Measurements from ENCODE around the gene DDX31. TPM values are rescaled to one million over a fixed set of nuclear protein-coding genes. Genes with fewer than 3 reads are reported as not detected.

Gene DDX31
- total RNA-seq, 1 experiment from 2014 or later: 25.8 TPM

DNA sequence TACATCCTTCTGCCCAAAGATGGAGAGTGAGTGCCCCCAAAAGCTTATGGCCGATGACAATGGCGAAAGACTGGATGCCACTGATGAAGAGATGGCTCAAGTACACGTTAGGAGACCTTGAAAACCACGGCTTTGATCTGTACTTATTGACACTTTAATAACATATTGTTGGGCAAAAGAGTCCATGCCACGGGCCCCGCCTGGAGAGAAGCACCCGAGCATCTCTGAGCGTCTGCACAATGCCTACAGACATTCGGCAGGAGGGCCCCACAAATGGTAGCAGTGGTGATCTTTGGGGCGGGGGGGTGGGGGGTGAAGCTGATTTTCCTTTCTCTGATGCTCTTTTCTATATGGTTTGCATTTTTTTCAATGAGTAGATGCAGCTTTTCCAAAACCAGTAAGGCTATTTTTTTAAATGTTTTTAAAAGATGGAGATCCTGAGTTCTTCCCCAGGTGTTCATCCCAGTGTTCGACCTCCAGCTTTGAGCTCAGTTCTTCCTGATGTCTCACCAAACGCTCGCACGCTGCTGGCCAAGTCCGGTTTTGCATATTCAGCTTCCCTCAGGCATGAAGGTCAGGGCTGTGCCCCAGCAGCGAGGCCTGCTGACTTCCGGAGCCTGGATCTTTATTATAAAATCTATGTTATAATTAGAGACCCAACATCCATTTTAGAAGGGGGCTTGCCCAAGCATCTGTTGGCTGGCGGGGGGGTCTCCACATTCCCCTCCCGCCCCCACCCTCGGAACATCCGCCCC lies 121.6 kb downstream of the DDX31 start:
- CTCF ChIA-PET: interaction anchor here (1.1 kb wide), 1 partner anchor 51 kb away, joined by 3 read pairs; no protein-coding TSS in a partner anchor

More for the DNA sequence above, 121.6 kb downstream of the DDX31 start:
- BruUV-seq (replicated peaks): no TSS peak
- Histone ChIP-seq H3K36me3 (ENCODE audit: control insufficient read depth in 1 of 2, insufficient read depth in 2 of 2, low read length in 2 of 2) (no peaks in the 10 kb centered on the region), H3K9me2 (ENCODE audit: insufficient read depth) (no peaks in the 10 kb centered on the region), H3K27me3 (ENCODE audit: insufficient read depth, low read length) (no peaks in the 10 kb centered on the region), H3K27ac (ENCODE audit: low read depth, low read length) (no peak overlapping the region), H3K9ac (ENCODE audit: low read length) (no peak overlapping the region), H3K4me1 (ENCODE audit: control insufficient read depth in 1 of 2, insufficient read depth in 2 of 2, low read length in 2 of 2) (peaks cover 4 to 27% of the 10 kb centered on the region in 2 experiments; a peak in 3 of 4 replicates), H4K20me1 (ENCODE audit: insufficient read depth) (no peaks in the 10 kb centered on the region), H2AFZ (ENCODE audit: low read depth, low read length, poor library complexity, severe bottlenecking) (no peak overlapping the region), H3K79me2 (ENCODE audit: insufficient read depth, low read length) (no peaks in the 10 kb centered on the region), H3K9me3 (ENCODE audit: control insufficient read depth in 1 of 2, insufficient read depth in 1 of 2, low read depth in 1 of 2, low read length in 2 of 2) (no peaks in the 10 kb centered on the region), H3K4me2 (ENCODE audit: low read length) (no peak overlapping the region), H3K4me3 (replicated peaks in 1 of 2; ENCODE audit: low read depth in 1 of 2, low read length in 2 of 2) (no peak overlapping the region)
- no peak for DNase-seq (ENCODE audit: low read depth, low spot score)
- intact Hi-C loops (cut with micrococcal nuclease): no loop called here
- RAD21 ChIA-PET (ENCODE audit: low non-redundant PET in 1 of 2, low total read pairs in 2 of 2, uncharacterized antibody in 2 of 2, unreplicated experiment in 2 of 2): no interaction called here
- TF ChIP-seq ELF1 (IDR thresholded peaks at IDR 0.05; ENCODE audit: borderline replicate concordance, low read depth) (no peak), YY1 (IDR thresholded peaks at IDR 0.05; ENCODE audit: extremely low read depth, insufficient replicate concordance, low read depth, low read length) (no peak), MAX (IDR thresholded peaks at IDR 0.05) (no peak), EZH2 (IDR thresholded peaks at IDR 0.05) (no peak), ATF3 (IDR thresholded peaks at IDR 0.05) (no peak), EGR1 (IDR thresholded peaks at IDR 0.05; ENCODE audit: low read depth) (no peak), SP1 (IDR thresholded peaks at IDR 0.05; ENCODE audit: low read depth) (no peak), ZFX (IDR thresholded peaks at IDR 0.05) (no peak), CEBPB (IDR thresholded peaks at IDR 0.05; ENCODE audit: low read depth) (no peak), CTCF (IDR thresholded peaks at IDR 0.05 in 2 of 3, conservative IDR thresholded peaks at IDR 0.05 in 1 of 3; ENCODE audit: borderline replicate concordance in 1 of 3, insufficient read depth in 1 of 3, low read depth in 2 of 3, low read length in 2 of 3) (no peak), REST (IDR thresholded peaks at IDR 0.05; ENCODE audit: low read depth) (no peak), SRF (IDR thresholded peaks at IDR 0.05; ENCODE audit: low read depth) (no peak)
- POLR2A ChIA-PET: no interaction called here
- ATAC-seq: no peak
